ENCODE results near the gene MTF2. TPM values are rescaled to one million over a fixed set of nuclear protein-coding genes. Genes with fewer than 3 reads are reported as not detected.

The MTF2 gene
- total and polyA plus RNA-seq, 9 of the 15 experiments (the other 6 are each of a cell fraction or from before 2014, with no cell fraction given) = 29.3 to 124 (median 57.7) TPM

GRCh38 chr1:93159337-93159736 lies 80.3 kb downstream of the MTF2 start (continued):
- no peak for TF ChIP-seq ZNF318 (IDR thresholded peaks at IDR 0.05; ENCODE audit: borderline replicate concordance in 1 of 2, low read depth in 1 of 2)
- TF ChIP-seq MLX (CRISPR knock-in tag; conservative IDR thresholded peaks at IDR 0.05) = no peak
- TF ChIP-seq FOXP4 (CRISPR knock-in tag; IDR thresholded peaks at IDR 0.05; ENCODE audit: borderline replicate concordance) = no peak
- TF ChIP-seq ZSCAN32 (CRISPR knock-in tag; IDR thresholded peaks at IDR 0.05) = no peak
- no peak for TF ChIP-seq NR2C2 (CRISPR knock-in tag; IDR thresholded peaks at IDR 0.05)
- TF ChIP-seq NR2C2 (tag; IDR thresholded peaks at IDR 0.05) = peak; percentile 71
- TF ChIP-seq KLF6 (CRISPR knock-in tag; IDR thresholded peaks at IDR 0.05; ENCODE audit: borderline replicate concordance) = no peak
- no peak for TF ChIP-seq HMG20A (CRISPR knock-in tag; conservative IDR thresholded peaks at IDR 0.05)
- TF ChIP-seq PBX2 (CRISPR knock-in tag; IDR thresholded peaks at IDR 0.05; ENCODE audit: low read depth) = no peak
- TF ChIP-seq PBX2 (tag; conservative IDR thresholded peaks at IDR 0.05; ENCODE audit: low read depth) = peak; percentile 78
- no peak for TF ChIP-seq ZNF780A (CRISPR knock-in tag; IDR thresholded peaks at IDR 0.05)
- TF ChIP-seq MEIS2 (IDR thresholded peaks at IDR 0.05; ENCODE audit: partially characterized antibody) = peak; percentile 81
- TF ChIP-seq MXI1 (IDR thresholded peaks at IDR 0.05; ENCODE audit: low read depth, low read length) = no peak
- TF ChIP-seq ZNF217 (CRISPR knock-in tag; IDR thresholded peaks at IDR 0.05) = no peak
- no peak for TF ChIP-seq NCOA1 (IDR thresholded peaks at IDR 0.05; ENCODE audit: low read depth)

Data from K562 (cell line).